Embryonic facial prominence (tissue), 1 donor: ENCODE results near the gene ZFHX3.

Experiments used
- DNase-seq: peaks from one replicate; pipeline ENCODE4 v3.0.0-alpha.2; 2016; ENCODE audit errors: extremely low spot score

Gene ZFHX3

GRCh38 chr16:73057291-73058210 is 9.6 kb upstream of the ZFHX3 start:
- DNase-seq = no peak

- no peak for DNase-seq
These were observed 9.0 kb upstream of the ZFHX3 start for GRCh38 chr16:73056921-73057290.

GRCh38 chr16:73056448-73056847 is 8.5 kb upstream of the ZFHX3 start:
- no peak for DNase-seq

- DNase-seq = no peak
These were observed 7.0 kb upstream of the ZFHX3 start for GRCh38 chr16:73054813-73055482.

- no peak for DNase-seq
These were observed 6.5 kb upstream of the ZFHX3 start for GRCh38 chr16:73054498-73054812.

- DNase-seq = no peak
These were observed 6.2 kb upstream of the ZFHX3 start for GRCh38 chr16:73054125-73054484.

- DNase-seq = no peak
These were observed 5.6 kb upstream of the ZFHX3 start for GRCh38 chr16:73053364-73054124.

GRCh38 chr16:73053038-73053363 is 5.1 kb upstream of the ZFHX3 start:
- no peak for DNase-seq

- DNase-seq = no peak
These were observed 4.6 kb upstream of the ZFHX3 start for GRCh38 chr16:73052576-73052975.

- DNase-seq = no peak
These were observed 4.0 kb upstream of the ZFHX3 start for GRCh38 chr16:73051961-73052360.

GRCh38 chr16:73051226-73051625 is 3.3 kb upstream of the ZFHX3 start:
- DNase-seq = no peak

GRCh38 chr16:73050201-73051099 is 2.5 kb upstream of the ZFHX3 start:
- DNase-seq = no peak

- DNase-seq = no peak
These were observed 1.6 kb upstream of the ZFHX3 start for GRCh38 chr16:73049511-73049910.

GRCh38 chr16:73049091-73049490 is 1.2 kb upstream of the ZFHX3 start:
- no peak for DNase-seq

- DNase-seq = no peak
These were observed 558 bp upstream of the ZFHX3 start for GRCh38 chr16:73048292-73049080.

- no peak for DNase-seq
These were observed 750 bp downstream of the ZFHX3 start for GRCh38 chr16:73047221-73047535.

- no peak for DNase-seq
These were observed 1.1 kb downstream of the ZFHX3 start for GRCh38 chr16:73046849-73047214.

- DNase-seq = no peak
These were observed 1.6 kb downstream of the ZFHX3 start for GRCh38 chr16:73046202-73046848.

GRCh38 chr16:73043828-73044467 is 4.0 kb downstream of the ZFHX3 start:
- no peak for DNase-seq

GRCh38 chr16:73042807-73043206 is 5.1 kb downstream of the ZFHX3 start:
- no peak for DNase-seq
